ENCODE measurements around the gene MIF4GD. TPM values are rescaled to one million over a fixed set of nuclear protein-coding genes. Genes with fewer than 3 reads are reported as not detected.

The MIF4GD gene
- total and polyA plus RNA-seq, 2 donors (not counting 1 experiment from before 2014, with no cell fraction given), result 6.3 to 10.3 TPM

DNA sequence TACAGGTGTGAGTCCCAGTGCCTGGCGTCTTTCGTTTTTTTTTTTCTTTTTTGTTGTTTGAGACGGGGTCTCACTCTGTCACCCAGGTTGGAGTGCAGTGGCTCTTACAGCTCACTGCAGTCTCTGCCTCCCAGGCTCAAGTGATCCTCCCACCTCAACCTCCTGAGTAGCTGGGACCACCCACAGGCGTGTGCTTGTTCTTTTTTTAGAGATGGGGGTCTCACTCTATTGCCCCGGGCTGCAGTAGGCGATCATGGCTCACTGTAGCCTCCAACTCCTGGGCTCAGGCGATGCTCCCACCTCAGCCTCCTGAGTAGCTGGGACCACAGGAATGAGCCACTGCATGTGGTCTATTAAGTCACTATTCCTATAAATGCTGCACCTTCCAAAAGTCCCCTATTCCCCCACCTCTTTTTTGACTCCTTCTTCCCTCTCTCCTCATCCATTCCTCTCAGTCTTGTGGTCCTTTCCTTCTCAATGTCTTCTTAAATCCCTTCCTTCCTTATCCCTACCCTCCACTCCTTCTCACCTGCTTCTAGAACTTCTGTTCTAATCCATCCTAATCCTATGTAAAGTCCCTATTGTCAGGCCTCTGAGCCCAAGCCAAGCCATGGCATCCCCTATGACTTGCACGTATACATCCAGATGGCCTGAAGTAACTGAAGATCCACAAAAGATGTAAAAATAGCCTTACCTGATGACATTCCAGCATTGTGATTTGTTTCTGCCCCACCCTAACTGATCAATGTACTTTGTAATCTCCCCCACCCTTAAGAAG is 18.8 kb downstream of the MIF4GD start:
- peaks cover 13% of the 10 kb centered on the region for H3K79me2 ChIP-seq (ENCODE audit: control insufficient read depth, insufficient read depth, low read length)

GRCh38 chr17:75250009-75250471 is 21.0 kb downstream of the MIF4GD start:
- no peak overlapping the region for H2AFZ ChIP-seq (ENCODE audit: low read length)
- peaks cover 13% of the 10 kb centered on the region for H3K79me2 ChIP-seq (ENCODE audit: control insufficient read depth, insufficient read depth, low read length)
- no peaks in the 10 kb centered on the region for H4K20me1 ChIP-seq (ENCODE audit: control insufficient read depth, extremely low read depth, insufficient read depth, low read length)
- H3K9ac ChIP-seq (ENCODE audit: insufficient read depth, low read length), result no peak overlapping the region
- H3K27me3 ChIP-seq (ENCODE audit: control insufficient read depth, insufficient read depth, low read length), result no peaks in the 10 kb centered on the region
- no peak overlapping the region for H3K4me2 ChIP-seq (ENCODE audit: extremely low read depth, insufficient read depth, low read length)
- peaks cover 10% of the 10 kb centered on the region for H3K36me3 ChIP-seq (ENCODE audit: control insufficient read depth, insufficient read depth, low read length)
- no peaks in the 10 kb centered on the region for H3K9me3 ChIP-seq (ENCODE audit: control insufficient read depth, insufficient read depth, low read depth, low read length)
- peak in 1 of 2 donors; percentile 42 for DNase-seq (ENCODE audit: low read depth in 2 of 2)
- H3K27ac ChIP-seq (ENCODE audit: insufficient read depth, low read length), result peak overlapping the region; percentile 27
- H3K4me3 ChIP-seq (replicated peaks in 1 of 4; ENCODE audit: control extremely low read depth in 1 of 4, insufficient read depth in 1 of 4, low read depth in 3 of 4, low read length in 4 of 4), result peak overlapping the region in 1 of 4 experiments; percentile 23
- no peaks in the 10 kb centered on the region for H3K4me1 ChIP-seq (ENCODE audit: control insufficient read depth, extremely low read depth, insufficient read depth, low read length)
- TF ChIP-seq EZH2 (IDR thresholded peaks at IDR 0.05; ENCODE audit: low read length, missing control alignments) (no peak), CTCF (conservative IDR thresholded peaks at IDR 0.05 in 1 of 2, IDR thresholded peaks at IDR 0.05 in 1 of 2; ENCODE audit: low read depth in 1 of 2, low read length in 2 of 2) (no peak)

More for the DNA sequence above, 18.8 kb downstream of the MIF4GD start:
- H3K4me1 ChIP-seq (ENCODE audit: control insufficient read depth, extremely low read depth, insufficient read depth, low read length), result no peaks in the 10 kb centered on the region
- no peak overlapping the region for H3K4me2 ChIP-seq (ENCODE audit: extremely low read depth, insufficient read depth, low read length)
- H3K27ac ChIP-seq (ENCODE audit: insufficient read depth, low read length), result no peak overlapping the region
- no peaks in the 10 kb centered on the region for H3K27me3 ChIP-seq (ENCODE audit: control insufficient read depth, insufficient read depth, low read length)
- no peak overlapping the region for H3K4me3 ChIP-seq (replicated peaks in 1 of 4; ENCODE audit: control extremely low read depth in 1 of 4, insufficient read depth in 1 of 4, low read depth in 3 of 4, low read length in 4 of 4)
- no peaks in the 10 kb centered on the region for H3K36me3 ChIP-seq (ENCODE audit: control insufficient read depth, insufficient read depth, low read length)
- H2AFZ ChIP-seq (ENCODE audit: low read length), result no peak overlapping the region
- H3K9me3 ChIP-seq (ENCODE audit: control insufficient read depth, insufficient read depth, low read depth, low read length), result no peaks in the 10 kb centered on the region
- TF ChIP-seq EZH2 (IDR thresholded peaks at IDR 0.05; ENCODE audit: low read length, missing control alignments) (no peak), CTCF (conservative IDR thresholded peaks at IDR 0.05 in 1 of 2, IDR thresholded peaks at IDR 0.05 in 1 of 2; ENCODE audit: low read depth in 1 of 2, low read length in 2 of 2) (no peak)
- DNase-seq (ENCODE audit: low read depth in 2 of 2), result no peak
- no peak overlapping the region for H3K9ac ChIP-seq (ENCODE audit: insufficient read depth, low read length)
- H4K20me1 ChIP-seq (ENCODE audit: control insufficient read depth, extremely low read depth, insufficient read depth, low read length), result no peaks in the 10 kb centered on the region

DNA sequence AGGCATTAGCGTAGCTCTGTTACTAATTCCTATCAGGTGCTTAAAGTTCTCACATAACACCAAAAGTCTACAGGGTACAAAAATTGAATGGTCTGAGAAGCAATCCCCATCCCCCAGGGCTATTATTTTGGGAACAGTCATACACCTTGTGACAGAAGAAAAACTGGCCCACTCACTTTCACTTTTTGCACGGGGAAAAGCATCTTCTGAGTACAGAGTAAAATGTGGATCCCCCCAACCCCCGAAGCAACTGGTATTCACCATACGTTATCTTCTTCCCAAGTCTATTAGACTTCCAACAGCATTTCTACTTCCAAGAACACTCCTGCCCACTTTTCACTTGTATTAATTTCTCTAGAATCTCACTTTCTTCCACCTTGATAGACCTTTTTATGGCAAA is 21.5 kb downstream of the MIF4GD start:
- Histone ChIP-seq H3K27me3 (ENCODE audit: control insufficient read depth, insufficient read depth, low read length) (no peaks in the 10 kb centered on the region), H2AFZ (ENCODE audit: low read length) (no peak overlapping the region), H3K4me2 (ENCODE audit: extremely low read depth, insufficient read depth, low read length) (no peak overlapping the region), H3K4me1 (ENCODE audit: control insufficient read depth, extremely low read depth, insufficient read depth, low read length) (no peaks in the 10 kb centered on the region), H3K36me3 (ENCODE audit: control insufficient read depth, insufficient read depth, low read length) (peaks cover 13% of the 10 kb centered on the region), H3K4me3 (replicated peaks in 1 of 4; ENCODE audit: control extremely low read depth in 1 of 4, insufficient read depth in 1 of 4, low read depth in 3 of 4, low read length in 4 of 4) (no peak overlapping the region), H3K9me3 (ENCODE audit: control insufficient read depth, insufficient read depth, low read depth, low read length) (no peaks in the 10 kb centered on the region), H4K20me1 (ENCODE audit: control insufficient read depth, extremely low read depth, insufficient read depth, low read length) (no peaks in the 10 kb centered on the region), H3K27ac (ENCODE audit: insufficient read depth, low read length) (peak overlapping the region; percentile 27), H3K9ac (ENCODE audit: insufficient read depth, low read length) (no peak overlapping the region), H3K79me2 (ENCODE audit: control insufficient read depth, insufficient read depth, low read length) (peaks cover 13% of the 10 kb centered on the region)
- DNase-seq (ENCODE audit: low read depth in 2 of 2), result no peak
- TF ChIP-seq CTCF (conservative IDR thresholded peaks at IDR 0.05 in 1 of 2, IDR thresholded peaks at IDR 0.05 in 1 of 2; ENCODE audit: low read depth in 1 of 2, low read length in 2 of 2) (no peak), EZH2 (IDR thresholded peaks at IDR 0.05; ENCODE audit: low read length, missing control alignments) (no peak)

All from fibroblast of lung (primary cell).